ENCODE results near the gene TLX3.
"Not testable (repeated sequence)": the region's sequence is repeated elsewhere in the genome, so short reads cannot be mapped to it uniquely, and the experiment has no call there.

The TLX3 gene

DNA sequence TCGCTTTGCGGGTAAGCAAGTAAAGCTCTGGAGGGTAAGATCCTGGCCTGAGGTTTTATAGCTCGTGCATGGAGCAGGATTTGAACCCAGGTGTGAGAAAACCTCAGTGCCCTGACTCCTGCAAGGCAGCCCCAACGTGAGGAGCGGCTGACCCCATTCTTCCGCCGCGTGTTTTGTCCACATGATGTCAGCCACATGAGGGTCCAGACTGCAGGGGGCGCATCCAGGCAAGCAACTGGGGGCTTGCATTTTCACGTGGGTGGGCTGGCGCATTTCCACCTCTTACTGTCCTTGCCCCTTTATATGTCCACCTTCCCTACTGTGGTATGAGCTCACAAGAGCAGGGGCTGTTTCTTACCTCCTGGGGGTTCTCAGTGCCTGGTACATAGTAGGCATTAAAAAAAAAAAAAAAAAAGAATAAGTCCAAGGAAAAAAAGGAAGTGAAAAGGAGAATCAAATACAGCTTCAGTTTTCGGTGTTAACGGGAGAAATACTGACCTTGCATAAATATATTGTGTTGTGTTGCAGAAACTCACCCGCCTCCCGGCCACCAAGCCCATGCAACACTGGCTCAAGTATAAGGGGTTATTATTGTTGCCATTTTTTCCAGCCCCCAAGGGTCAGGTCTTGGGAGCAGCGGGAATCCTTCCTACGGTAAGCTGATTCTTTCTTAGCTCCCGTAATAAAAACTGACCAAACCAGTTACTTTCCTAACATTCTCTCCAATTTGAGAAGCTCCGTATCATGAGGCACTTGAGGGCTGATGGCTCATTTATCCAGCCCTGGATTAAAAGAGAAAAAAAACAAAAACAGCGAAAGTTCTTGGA lies 15.0 kb downstream of the TLX3 start:
- DNase-seq (ENCODE audit: low read depth in 2 of 2) = no peak

DNA sequence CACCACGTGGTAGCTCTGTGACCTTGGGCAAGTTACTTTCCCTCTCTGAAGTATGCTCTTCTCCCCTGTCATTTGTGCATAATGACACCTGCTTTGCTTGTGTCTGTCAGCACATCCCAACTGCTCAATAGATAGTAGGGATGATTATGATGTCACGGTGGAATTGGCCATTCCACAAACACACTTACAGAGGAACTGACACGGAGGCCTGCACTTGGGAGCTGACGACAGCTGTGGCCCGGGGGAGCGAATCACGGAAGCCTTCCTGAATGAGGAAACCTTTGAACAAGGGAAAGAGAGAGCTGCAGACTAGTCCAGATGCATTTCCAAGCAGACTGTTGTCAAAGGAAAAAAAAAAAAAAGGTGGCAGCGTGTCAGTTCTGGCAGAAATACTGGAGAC lies 21.0 kb downstream of the TLX3 start:
- DNase-seq (ENCODE audit: low read depth in 2 of 2) = no peak

DNA sequence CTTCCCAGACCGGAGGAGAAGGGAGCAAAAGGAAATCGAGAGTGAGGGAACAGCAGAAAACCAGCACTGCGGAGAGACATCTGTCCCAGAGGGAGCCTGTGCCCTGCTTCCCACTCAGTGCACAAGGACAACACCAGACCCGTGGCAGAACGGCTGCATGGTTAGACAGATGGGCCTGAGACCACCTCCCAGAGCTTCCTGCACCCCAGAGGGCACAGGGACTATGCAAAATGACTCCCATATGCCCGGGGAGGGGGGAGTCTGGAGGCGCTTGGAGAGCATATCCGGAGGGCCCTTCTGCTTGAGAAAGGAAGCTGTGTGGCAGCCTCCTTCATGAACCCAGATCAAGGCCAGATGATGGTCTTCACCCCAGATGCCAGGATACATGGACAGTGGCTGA lies 26.6 kb downstream of the TLX3 start:
- DNase-seq (ENCODE audit: low read depth in 2 of 2) = no peak

DNA sequence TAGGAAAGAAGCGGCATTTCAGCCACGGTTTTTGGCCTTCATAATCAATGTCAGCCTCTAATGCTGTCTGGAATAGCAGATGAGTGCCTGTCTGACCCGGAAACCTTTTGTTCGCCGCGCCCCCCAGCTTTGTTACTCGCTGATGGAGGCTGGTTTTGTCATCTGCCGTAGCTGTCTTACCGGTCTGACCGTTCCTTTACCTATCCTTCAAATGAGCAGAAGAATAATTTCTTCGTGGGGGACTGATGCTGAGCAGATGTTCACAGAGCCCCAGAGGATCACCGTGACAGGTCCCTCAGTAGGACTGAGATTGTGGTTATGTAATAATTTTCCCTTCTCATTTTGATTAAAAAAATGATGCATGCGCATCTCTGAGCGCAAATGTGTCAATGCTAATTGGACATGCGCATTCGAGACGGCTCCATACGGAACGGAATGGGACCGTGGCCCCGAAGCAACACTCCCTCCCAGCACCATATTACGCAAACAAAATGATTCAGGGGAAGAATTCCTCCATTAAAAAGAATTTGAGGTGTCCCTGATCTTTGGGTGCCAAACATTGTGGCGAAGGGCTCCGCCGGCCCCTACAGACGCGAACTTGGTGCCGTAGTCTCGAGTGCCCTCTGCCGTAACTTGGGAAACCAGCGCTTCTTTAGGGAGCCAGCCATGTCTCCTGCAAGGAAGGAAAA lies 27.6 kb downstream of the TLX3 start:
- no peak for DNase-seq (ENCODE audit: low read depth in 2 of 2)

DNA sequence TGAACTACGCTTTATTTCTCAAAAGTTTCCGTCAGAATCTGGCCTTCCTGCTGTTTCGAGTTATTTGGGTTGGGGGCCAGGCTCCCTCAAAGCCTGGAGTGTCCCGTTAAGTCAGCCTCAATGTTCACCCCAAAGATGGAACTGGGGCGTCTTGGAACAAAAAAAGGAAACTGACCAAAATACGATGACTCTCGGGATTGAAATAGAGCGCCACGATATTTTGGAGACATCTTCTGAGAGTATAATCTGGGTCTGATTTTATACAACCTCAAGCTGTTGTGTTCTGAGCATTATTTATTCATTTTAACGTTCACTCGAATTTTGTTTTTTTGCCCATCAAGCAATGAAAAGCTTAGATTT lies 28.1 kb downstream of the TLX3 start:
- no peak for DNase-seq (ENCODE audit: low read depth in 2 of 2)

DNA sequence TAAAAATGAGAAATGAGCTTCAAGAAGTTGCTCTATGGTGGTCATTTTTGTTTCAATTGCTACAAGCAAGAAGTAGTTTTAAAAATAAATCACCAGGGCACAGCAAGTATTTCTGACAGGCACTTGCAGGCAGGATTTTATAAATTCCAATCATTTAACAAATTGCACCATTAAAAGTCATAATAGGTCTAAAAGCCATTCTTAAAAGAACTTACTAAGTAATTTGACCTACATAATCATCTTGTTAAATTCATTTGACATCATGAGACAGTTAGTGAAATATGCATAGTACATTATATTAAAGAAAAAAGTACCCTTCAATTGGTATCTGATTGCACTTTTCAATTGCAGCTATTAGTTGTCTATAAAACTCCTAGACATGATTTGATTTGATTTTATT lies 31.0 kb downstream of the TLX3 start:
- DNase-seq (ENCODE audit: low read depth in 2 of 2) = no peak

DNA sequence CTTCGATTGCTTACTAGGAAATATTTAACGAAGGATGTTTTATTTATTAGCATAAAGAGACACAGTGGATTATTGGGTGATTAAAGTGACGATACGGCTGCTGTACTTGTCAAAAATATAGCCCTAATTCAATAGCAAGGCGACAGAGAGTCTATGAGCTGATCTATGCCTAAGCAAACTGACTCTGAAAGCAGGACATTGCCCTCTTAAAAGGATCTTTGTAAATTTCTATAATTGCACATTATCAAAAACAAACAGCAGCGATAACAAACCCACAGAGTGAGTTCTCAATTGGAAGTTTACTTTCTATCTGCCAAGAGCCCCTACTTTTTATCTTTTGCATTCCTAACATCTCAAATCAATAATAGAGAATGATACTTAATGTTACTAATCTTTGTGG lies 31.4 kb downstream of the TLX3 start:
- no peak for DNase-seq (ENCODE audit: low read depth in 2 of 2)

DNA sequence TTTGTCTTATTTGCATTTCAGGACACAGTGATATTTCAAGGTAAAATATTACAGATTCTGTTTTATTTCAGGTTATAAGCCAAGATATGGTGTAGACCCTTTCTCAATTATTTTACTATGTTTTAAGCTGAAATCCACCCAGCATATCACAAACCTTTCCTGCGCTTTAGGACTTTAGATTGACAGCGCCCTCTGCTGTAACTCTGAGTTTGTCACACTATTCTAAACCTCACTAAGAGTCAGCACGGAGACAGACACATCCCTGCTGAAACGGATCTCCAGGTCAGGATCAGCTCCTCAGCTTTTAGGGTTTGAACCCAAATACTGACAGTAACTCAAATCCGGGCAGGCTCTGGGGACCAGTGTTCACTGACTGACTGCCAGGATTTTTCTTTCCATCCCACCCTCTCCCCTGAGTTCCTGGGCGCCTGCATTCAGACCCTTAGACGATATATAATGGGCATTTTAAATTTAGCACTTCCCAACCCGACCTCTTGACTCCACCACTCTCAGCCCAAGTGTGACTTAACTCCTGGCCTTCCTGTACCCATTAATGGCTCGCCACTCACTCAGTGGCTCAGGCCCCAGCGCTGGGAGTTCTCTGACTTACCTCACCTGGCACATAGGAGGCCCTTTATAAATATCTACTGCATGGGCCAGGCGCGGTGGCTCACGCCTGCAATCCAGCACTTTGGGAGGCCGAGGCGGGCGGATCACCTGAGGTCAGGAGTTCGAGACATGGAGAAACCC lies 33.5 kb downstream of the TLX3 start:
- no peak for DNase-seq (ENCODE audit: low read depth in 2 of 2)

DNA sequence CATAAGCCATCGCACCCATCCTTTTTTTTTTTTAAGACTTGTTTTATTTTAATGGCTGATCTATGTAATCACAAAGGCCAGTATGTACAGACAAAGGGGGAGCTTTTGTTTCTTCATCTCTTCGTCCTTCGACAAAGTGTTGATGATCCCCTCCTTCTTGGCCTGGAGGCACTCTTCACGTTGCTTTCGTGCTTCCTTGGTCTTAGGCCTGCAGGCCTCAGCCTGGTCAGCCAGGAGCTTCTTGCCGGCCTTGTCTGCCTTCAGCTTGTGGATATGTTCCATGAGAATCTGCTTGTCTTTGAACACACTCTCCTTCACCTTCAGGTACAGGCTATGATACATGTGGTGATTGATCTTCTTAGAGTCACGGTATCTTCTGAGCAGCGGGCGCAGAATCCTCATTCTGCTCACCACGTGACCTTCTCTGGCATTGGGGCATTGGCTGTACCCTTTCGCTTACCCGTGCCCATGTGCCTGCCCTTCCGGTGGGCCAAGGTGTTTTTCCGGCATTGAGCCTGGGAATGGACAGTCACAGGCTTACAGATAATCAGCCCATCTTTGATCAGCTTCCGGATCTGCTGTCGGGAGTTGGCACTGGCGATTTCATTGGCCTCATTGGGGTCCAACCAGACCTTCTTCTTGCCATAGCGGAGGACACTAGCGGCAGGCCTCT lies 36.0 kb downstream of the TLX3 start:
- no peak for DNase-seq (ENCODE audit: low read depth in 2 of 2)

DNA sequence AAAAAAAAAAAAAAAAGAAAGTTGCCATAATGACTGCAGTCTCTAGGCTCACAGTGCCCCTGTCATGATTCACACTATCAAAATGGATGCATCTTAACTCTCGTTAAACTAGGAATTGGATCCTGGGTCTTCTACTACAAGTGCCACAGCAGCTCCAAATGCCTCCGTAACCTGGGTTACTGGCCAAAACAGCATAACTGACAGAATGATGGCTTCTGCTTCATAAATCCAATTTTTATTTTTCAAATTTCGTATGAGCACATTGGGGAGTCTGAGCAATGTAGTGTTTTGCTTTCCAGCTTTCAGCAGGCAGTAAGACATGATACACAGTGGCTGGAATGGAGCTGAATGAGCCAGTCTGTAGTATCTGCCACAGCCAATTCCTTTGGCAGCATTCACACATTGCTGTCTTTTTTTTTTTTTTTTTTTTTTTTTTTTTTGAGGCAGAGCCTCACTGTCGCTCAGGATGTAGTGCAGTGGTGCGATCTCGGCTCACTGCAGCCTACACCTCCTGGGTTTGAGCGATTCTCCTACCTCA lies 42.6 kb downstream of the TLX3 start:
- no peak for DNase-seq (ENCODE audit: low read depth in 2 of 2)

DNA sequence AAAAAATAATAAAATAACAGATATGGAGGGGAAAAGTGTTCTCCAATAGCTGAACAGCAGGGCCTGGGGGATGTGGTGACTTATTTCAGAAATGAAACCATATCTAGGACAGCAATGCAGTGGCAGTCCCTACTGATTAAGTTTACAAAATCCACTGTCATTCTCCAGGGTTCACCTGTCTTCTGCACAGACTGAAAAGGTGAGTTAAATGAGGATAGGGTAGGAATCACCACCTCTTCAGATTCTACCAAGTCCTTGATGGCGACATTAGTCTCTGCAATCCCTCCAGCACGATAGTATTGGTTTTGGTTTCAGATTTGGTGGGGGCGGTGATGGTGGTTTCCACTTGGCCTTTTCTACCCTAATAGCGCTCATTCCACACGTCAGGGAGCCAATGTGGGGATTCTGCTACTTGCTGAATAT lies 46.3 kb downstream of the TLX3 start:
- no peak for DNase-seq (ENCODE audit: low read depth in 2 of 2)

DNA sequence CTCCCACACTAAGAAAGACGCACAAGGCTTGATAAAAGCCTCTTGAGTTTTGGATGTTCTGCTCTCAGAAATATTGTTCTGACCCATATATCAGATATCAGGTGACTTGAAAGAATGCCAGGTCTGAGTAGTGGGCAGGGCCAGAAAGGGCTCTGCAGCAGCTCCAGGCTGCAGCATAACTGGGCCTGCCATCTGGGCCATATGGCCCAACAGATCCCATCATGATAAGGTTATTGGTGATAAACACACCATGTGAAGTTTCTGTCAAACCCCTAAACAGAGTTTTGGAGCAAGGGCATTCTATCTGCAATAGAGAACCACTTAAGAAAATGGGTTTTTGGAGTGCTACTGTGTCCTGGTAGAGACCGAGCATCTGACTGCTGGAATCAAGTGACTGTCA lies 48.8 kb downstream of the TLX3 start:
- DNase-seq (ENCODE audit: low read depth in 2 of 2) = no peak

DNA sequence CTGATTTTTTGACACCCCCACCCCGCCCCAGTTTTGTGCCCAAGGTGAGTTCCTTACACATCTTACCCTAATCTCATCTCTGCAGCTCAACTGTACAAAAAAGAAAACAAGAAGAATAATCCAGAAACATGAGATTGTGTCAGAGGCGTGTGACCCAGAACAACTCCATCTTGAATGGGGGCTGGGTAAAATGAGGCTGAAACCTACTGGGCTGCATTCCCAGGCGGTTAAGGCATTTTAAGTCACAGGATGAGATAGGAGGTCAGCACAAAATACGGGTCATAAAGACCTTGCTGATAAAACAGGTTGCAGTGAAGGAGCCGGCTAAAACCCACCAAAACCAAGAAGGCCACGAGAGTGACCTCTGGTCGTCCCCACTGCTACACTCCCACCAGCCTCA lies 52.1 kb downstream of the TLX3 start:
- not testable (repeated sequence) for DNase-seq (ENCODE audit: low read depth in 2 of 2)
